A673 (cell line): ENCODE results near the gene MYOF. TPM values are rescaled to one million over a fixed set of nuclear protein-coding genes. Genes with fewer than 3 reads are reported as not detected.
A peak's percentile ranks its signal among the peaks of the same experiment; 100 is the strongest.

Experiments used
- BruUV-seq: library from RNA; stranded (reverse); fragments of 400-500 nt; replicated peaks from 2 replicates; lab custom pipeline; 2021; lab: Mats Ljungman, UMichigan
- CTCF ChIA-PET: fragments of 300-600 bp; sonication (Branson Sonifier 250); formaldehyde crosslinking; loops from one replicate; lab custom pipeline; 2022; ENCODE audit warnings: antibody characterized with exemption; lab: Charles Lee
- POLR2A ChIA-PET: fragments of 300-600 bp; sonication (Branson Sonifier 250); formaldehyde crosslinking; loops from one replicate; lab custom pipeline; 2022; ENCODE audit warnings: antibody characterized with exemption; ENCODE audit not compliant: low non-redundant PET; lab: Charles Lee
- DNase-seq: peaks from one replicate; pipeline ENCODE4 v3.0.0-alpha.2; 2015; ENCODE audit warnings: low spot score
- H3K27ac ChIP-seq: fragments of 200-600 bp; sonication (generic); 2 replicates; pipeline ENCODE4 v1.5.1; 2016; ENCODE audit warnings: mixed run types, low read depth, mild to moderate bottlenecking, mixed read lengths, antibody characterized with exemption, low read length; ENCODE audit not compliant: poor library complexity, severe bottlenecking
- H3K27me3 ChIP-seq: fragments of 200-600 bp; sonication (generic); replicated peaks from 2 replicates; pipeline ENCODE4 v1.6.1; 2017; ENCODE audit warnings: mixed run types, low read depth, mild to moderate bottlenecking, mixed read lengths, antibody characterized with exemption, low read length; ENCODE audit not compliant: insufficient read depth, poor library complexity
- H3K36me3 ChIP-seq: fragments of 200-600 bp; sonication (generic); 2 replicates; pipeline ENCODE4 v1.6.1; 2016; ENCODE audit warnings: mixed run types, mild to moderate bottlenecking, mixed read lengths, antibody characterized with exemption, low read length; ENCODE audit not compliant: insufficient read depth, poor library complexity, severe bottlenecking
- H3K4me1 ChIP-seq: fragments of 200-600 bp; sonication (generic); 2 replicates; pipeline ENCODE4 v1.6.1; 2017; ENCODE audit warnings: mixed run types, mild to moderate bottlenecking, mixed read lengths, antibody characterized with exemption, low read length; ENCODE audit not compliant: insufficient read depth, poor library complexity, severe bottlenecking
- H3K4me3 ChIP-seq: fragments of 200-600 bp; sonication (generic); 2 replicates; pipeline ENCODE4 v1.5.1; 2016; ENCODE audit warnings: low read depth, mixed run types, mild to moderate bottlenecking, mixed read lengths, low read length; ENCODE audit not compliant: poor library complexity, severe bottlenecking
- H3K9me3 ChIP-seq: fragments of 200-600 bp; sonication (generic); 2 replicates; pipeline ENCODE4 v1.6.1; 2016; ENCODE audit warnings: mixed run types, low read depth, mild to moderate bottlenecking, mixed read lengths, antibody characterized with exemption, low read length; ENCODE audit not compliant: poor library complexity, severe bottlenecking
- EZH2 ChIP-seq: fragments of 200-600 bp; sonication (generic); IDR thresholded peaks from 2 replicates; pipeline ENCODE4 v1.6.1; 2017; ENCODE audit warnings: borderline replicate concordance, low read depth, mild to moderate bottlenecking, mixed read lengths, antibody characterized with exemption, low read length; ENCODE audit not compliant: poor library complexity, severe bottlenecking
- intact Hi-C: fragments of 100-400 bp; cut with micrococcal nuclease; formaldehyde crosslinking; loops from one replicate; pipeline ENCODE4 v1.10.0; 2022; ENCODE audit not compliant: unreplicated experiment
- total RNA-seq: library from RNA; stranded (reverse); gene quantifications from 2 replicates; pipeline ENCODE4 v1.2.3, GENCODE V29; 2021
- TF ChIP-seq, protein P1 (sequence below): fragments of 300-800, 200-600 bp; sonication (generic); conservative IDR thresholded peaks from 2 replicates; pipeline ENCODE4 v1.5.1; 2017; ENCODE audit warnings: low read depth, mild to moderate bottlenecking, antibody characterized with exemption, low read length, moderate library complexity, mixed read lengths

Gene MYOF
- total RNA-seq, 1 experiment from 2014 or later = 24.2 TPM

DNA sequence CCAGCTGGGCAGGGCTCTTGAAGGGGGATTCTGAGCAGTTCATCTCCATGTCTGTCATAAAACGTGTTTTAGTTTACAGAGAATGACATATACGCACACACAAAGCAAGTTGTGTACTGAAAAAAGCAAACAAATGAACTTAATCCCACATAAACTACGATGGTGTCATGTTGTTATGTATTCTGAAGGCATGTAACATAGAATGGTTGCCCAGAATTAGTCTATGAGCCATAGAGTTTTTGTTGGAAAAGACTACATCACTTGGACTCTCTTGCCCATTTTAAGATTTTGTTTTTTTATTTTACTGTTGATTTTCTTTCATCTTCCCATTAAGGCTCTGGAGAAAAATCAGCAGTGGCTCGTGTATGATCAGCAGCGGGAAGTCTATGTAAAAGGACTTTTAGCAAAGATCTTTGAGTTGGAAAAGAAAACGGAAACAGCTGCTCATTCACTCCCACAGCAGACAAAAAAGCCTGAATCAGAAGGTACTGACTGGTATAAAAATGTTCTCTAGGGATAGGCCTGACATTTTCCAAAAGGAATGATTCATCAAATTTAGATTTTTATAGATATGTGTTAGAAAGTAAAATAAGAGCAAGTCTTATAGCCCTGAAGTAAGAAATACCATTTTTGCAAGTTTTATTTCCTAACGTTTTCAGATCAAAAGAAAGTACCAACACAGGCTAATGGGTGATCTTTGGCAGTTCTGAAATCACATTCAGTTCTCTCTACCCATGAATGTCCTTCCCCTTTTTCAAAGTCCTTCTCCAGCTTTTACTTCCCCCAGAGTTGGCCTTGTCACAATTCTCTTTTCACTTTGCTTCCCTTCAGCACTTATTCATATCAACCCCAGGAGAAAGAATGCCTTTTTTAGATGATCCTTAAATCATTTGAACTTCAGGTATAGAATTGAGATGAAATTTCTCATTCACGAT is 33.2 kb upstream of the MYOF start:
- Histone ChIP-seq H3K9me3 (no peaks in the 10 kb centered on the region), H3K4me3 (no peak overlapping the region), H3K36me3 (peaks cover 70% of the 10 kb centered on the region), H3K27me3 (no peaks in the 10 kb centered on the region), H3K27ac (no peak overlapping the region), H3K4me1 (no peaks in the 10 kb centered on the region)
- POLR2A ChIA-PET = no interaction called here
- CTCF ChIA-PET = interaction anchor here (0.5 kb wide), 1 partner anchor 32 kb away, joined by 3 read pairs; no protein-coding TSS in a partner anchor
- TF ChIP-seq EZH2 = no peak
- TF ChIP-seq, protein P1, sequence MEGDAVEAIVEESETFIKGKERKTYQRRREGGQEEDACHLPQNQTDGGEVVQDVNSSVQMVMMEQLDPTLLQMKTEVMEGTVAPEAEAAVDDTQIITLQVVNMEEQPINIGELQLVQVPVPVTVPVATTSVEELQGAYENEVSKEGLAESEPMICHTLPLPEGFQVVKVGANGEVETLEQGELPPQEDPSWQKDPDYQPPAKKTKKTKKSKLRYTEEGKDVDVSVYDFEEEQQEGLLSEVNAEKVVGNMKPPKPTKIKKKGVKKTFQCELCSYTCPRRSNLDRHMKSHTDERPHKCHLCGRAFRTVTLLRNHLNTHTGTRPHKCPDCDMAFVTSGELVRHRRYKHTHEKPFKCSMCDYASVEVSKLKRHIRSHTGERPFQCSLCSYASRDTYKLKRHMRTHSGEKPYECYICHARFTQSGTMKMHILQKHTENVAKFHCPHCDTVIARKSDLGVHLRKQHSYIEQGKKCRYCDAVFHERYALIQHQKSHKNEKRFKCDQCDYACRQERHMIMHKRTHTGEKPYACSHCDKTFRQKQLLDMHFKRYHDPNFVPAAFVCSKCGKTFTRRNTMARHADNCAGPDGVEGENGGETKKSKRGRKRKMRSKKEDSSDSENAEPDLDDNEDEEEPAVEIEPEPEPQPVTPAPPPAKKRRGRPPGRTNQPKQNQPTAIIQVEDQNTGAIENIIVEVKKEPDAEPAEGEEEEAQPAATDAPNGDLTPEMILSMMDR = no peak
- peak; percentile 29 for DNase-seq
- intact Hi-C loops = no loop called here
- BruUV-seq = no TSS peak

- Histone ChIP-seq H3K9me3 (no peaks in the 10 kb centered on the region), H3K36me3 (peaks cover 68% of the 10 kb centered on the region), H3K27ac (no peak overlapping the region), H3K4me3 (no peak overlapping the region), H3K27me3 (no peaks in the 10 kb centered on the region), H3K4me1 (no peaks in the 10 kb centered on the region)
- intact Hi-C loops = no loop called here
- ChIA-PET POLR2A (no interaction called here), CTCF (no interaction called here)
- TF ChIP-seq EZH2 = no peak
- TF ChIP-seq, protein P1 = no peak
- no peak for DNase-seq
- no TSS peak for BruUV-seq
Measured at GRCh38 chr10:93514521-93514920, 32.4 kb upstream of the MYOF start.

GRCh38 chr10:93513091-93513490 is 31.0 kb upstream of the MYOF start:
- Histone ChIP-seq H3K9me3 (no peaks in the 10 kb centered on the region), H3K4me1 (no peaks in the 10 kb centered on the region), H3K27ac (no peak overlapping the region), H3K27me3 (no peaks in the 10 kb centered on the region), H3K36me3 (peaks cover 67% of the 10 kb centered on the region), H3K4me3 (no peak overlapping the region)
- no TSS peak for BruUV-seq
- TF ChIP-seq, protein P1 = no peak
- no peak for TF ChIP-seq EZH2
- no peak for DNase-seq
- CTCF ChIA-PET = interaction anchor here (0.7 kb wide), 1 partner anchor 265 kb away, joined by 3 read pairs; no protein-coding TSS in a partner anchor
- POLR2A ChIA-PET = interaction anchor here (0.5 kb wide), 1 partner anchor 189 kb away, joined by 5 read pairs; the partner anchor contains the start of gene FRA10AC1
- intact Hi-C loops = no loop called here
